SK-N-SH (cell line): ENCODE data around the gene RPL29.

Experiments used
- MXI1 ChIP-seq: IDR thresholded peaks from 2 replicates; pipeline ENCODE4 v1.6.1; 2012; ENCODE audit warnings: mild to moderate bottlenecking, low read depth, low read length, improper control_type of control experiment
- NFIC ChIP-seq: IDR thresholded peaks from 2 replicates; pipeline ENCODE4 v1.4.0; 2012; ENCODE audit warnings: borderline replicate concordance
- POLR2AphosphoS5 ChIP-seq: IDR thresholded peaks from 2 replicates; pipeline ENCODE4 v1.6.1; 2012; ENCODE audit warnings: low read depth, low read length
- RXRA ChIP-seq: IDR thresholded peaks from 2 replicates; pipeline ENCODE4 v1.4.0; 2012; ENCODE audit warnings: low read depth, mild to moderate bottlenecking, borderline replicate concordance
- SIN3A ChIP-seq: IDR thresholded peaks from 2 replicates; pipeline ENCODE4 v1.6.1; 2012; ENCODE audit warnings: low read depth, mild to moderate bottlenecking, low read length, moderate library complexity, borderline replicate concordance
- YY1 ChIP-seq: IDR thresholded peaks from 2 replicates; pipeline ENCODE4 v1.4.0; 2012; ENCODE audit warnings: low read depth, mild to moderate bottlenecking
- TF ChIP-seq, protein P1 (sequence below): fragments of 200-600 bp; sonication (generic); IDR thresholded peaks from 2 replicates; pipeline ENCODE4 v1.6.1; 2017; ENCODE audit warnings: antibody characterized with exemption, mild to moderate bottlenecking, moderate library complexity
- TF ChIP-seq, protein P2 (sequence below): IDR thresholded peaks from 2 replicates; pipeline ENCODE4; 2012
- TF ChIP-seq, protein P3 (sequence below): IDR thresholded peaks from 2 replicates; pipeline ENCODE4 v1.4.0; 2012; ENCODE audit warnings: low read depth, borderline replicate concordance

DNA sequence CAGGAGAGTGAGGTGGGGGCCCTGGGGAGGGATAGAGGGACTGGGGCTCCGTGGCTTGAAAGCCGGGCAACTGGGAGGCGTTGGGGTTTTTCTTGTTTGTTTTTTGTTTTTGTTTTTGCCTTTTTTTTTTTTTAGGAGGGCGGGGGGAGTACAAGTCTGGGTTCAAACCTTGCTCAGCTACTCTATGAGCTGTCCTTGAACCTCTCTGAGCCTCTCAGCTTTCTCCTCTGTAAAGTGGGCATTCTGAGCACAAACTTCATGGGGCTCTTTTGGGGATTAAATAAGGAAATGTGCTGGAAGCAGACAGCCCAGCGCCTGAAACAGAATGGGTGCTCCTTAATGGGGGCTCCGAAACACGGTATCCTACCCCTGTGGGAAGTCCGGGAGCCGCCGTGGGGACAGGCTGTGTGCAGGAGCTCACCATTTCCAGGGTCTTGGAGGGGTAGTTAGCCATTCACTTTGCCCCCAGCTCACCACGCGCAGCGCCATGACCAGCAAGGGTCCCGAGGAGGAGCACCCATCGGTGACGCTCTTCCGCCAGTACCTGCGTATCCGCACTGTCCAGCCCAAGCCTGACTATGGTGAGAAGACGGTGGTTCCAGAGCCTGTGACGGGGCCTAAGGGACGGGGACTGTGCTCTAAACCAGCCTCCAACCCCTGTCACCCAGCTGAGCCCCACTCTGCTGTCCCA, 12.0 kb downstream of the RPL29 start:
- TF ChIP-seq, protein P1, sequence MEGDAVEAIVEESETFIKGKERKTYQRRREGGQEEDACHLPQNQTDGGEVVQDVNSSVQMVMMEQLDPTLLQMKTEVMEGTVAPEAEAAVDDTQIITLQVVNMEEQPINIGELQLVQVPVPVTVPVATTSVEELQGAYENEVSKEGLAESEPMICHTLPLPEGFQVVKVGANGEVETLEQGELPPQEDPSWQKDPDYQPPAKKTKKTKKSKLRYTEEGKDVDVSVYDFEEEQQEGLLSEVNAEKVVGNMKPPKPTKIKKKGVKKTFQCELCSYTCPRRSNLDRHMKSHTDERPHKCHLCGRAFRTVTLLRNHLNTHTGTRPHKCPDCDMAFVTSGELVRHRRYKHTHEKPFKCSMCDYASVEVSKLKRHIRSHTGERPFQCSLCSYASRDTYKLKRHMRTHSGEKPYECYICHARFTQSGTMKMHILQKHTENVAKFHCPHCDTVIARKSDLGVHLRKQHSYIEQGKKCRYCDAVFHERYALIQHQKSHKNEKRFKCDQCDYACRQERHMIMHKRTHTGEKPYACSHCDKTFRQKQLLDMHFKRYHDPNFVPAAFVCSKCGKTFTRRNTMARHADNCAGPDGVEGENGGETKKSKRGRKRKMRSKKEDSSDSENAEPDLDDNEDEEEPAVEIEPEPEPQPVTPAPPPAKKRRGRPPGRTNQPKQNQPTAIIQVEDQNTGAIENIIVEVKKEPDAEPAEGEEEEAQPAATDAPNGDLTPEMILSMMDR, result no peak
- TF ChIP-seq, protein P2, sequence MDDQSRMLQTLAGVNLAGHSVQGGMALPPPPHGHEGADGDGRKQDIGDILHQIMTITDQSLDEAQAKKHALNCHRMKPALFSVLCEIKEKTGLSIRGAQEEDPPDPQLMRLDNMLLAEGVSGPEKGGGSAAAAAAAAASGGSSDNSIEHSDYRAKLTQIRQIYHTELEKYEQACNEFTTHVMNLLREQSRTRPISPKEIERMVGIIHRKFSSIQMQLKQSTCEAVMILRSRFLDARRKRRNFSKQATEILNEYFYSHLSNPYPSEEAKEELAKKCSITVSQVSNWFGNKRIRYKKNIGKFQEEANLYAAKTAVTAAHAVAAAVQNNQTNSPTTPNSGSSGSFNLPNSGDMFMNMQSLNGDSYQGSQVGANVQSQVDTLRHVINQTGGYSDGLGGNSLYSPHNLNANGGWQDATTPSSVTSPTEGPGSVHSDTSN, result no peak
- no peak for TF ChIP-seq SIN3A
- no peak for TF ChIP-seq POLR2AphosphoS5
- no peak for TF ChIP-seq NFIC
- no peak for TF ChIP-seq RXRA
- TF ChIP-seq, protein P3, sequence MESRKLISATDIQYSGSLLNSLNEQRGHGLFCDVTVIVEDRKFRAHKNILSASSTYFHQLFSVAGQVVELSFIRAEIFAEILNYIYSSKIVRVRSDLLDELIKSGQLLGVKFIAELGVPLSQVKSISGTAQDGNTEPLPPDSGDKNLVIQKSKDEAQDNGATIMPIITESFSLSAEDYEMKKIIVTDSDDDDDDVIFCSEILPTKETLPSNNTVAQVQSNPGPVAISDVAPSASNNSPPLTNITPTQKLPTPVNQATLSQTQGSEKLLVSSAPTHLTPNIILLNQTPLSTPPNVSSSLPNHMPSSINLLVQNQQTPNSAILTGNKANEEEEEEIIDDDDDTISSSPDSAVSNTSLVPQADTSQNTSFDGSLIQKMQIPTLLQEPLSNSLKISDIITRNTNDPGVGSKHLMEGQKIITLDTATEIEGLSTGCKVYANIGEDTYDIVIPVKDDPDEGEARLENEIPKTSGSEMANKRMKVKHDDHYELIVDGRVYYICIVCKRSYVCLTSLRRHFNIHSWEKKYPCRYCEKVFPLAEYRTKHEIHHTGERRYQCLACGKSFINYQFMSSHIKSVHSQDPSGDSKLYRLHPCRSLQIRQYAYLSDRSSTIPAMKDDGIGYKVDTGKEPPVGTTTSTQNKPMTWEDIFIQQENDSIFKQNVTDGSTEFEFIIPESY, result no peak
- TF ChIP-seq MXI1, result no peak
- no peak for TF ChIP-seq YY1
